Testis (tissue), 3 donors: ENCODE measurements around the gene MIPEP. TPM values are rescaled to one million over a fixed set of nuclear protein-coding genes. Genes with fewer than 3 reads are reported as not detected.

Experiments used
- DNase-seq: peaks from one replicate; pipeline ENCODE4 v3.0.0-alpha.2; 2019
- H3K27ac ChIP-seq, 2 donors: fragments of 200-600 bp; sonication (generic); one replicate each; pipeline ENCODE4 v1.5.1; 2019
- H3K27me3 ChIP-seq: fragments of 200-600 bp; sonication (generic); one replicate; pipeline ENCODE4 v1.5.1; 2019
- H3K36me3 ChIP-seq: fragments of 200-600 bp; sonication (generic); one replicate; pipeline ENCODE4 v1.5.1; 2017; ENCODE audit warnings: low read depth; ENCODE audit errors: missing control alignments
- H3K4me1 ChIP-seq: fragments of 200-600 bp; sonication (generic); one replicate; pipeline ENCODE4 v1.5.1; 2019
- H3K4me3 ChIP-seq, 2 donors: fragments of 200-600 bp; sonication (generic); one replicate each; pipeline ENCODE4 v1.5.1; 2017 to 2019
- H3K9me3 ChIP-seq: fragments of 200-600 bp; sonication (generic); one replicate; pipeline ENCODE4 v1.5.1; 2017
- POLR2A ChIP-seq: fragments of 450-650 bp; IDR thresholded peaks from one replicate; pipeline ENCODE4 v1.6.1; 2017; ENCODE audit warnings: antibody characterized with exemption, mild to moderate bottlenecking, moderate library complexity
- WGBS, 2 donors: methylation state at CpG; one replicate each; pipeline ENCODE4 v1.1.5; 2018; 5-methylcytosine and 5-hydroxymethylcytosine counted together
- intact Hi-C: fragments of 100-400 bp; cut with DNase I; formaldehyde crosslinking; loops from one replicate; pipeline ENCODE4 v1.15.1; 2023; ENCODE audit warnings: low total_unique reads
- polyA plus RNA-seq: library from polyadenylated mRNA; stranded (reverse); fragments of 350-450 nt; fragmentation: Illumina TruSeq; extraction: RNeasy Lipid Tissue Mini Kit (QIAGEN cat#74804); gene quantifications from one replicate; pipeline ENCODE4 v1.2.3, GENCODE V29; 2014; ENCODE audit warnings: low read depth, low replicate concordance; ENCODE audit not compliant: insufficient read depth
- total RNA-seq, 2 donors: library from RNA; depleted of rRNA; stranded (reverse); fragments of >200 nt; gene quantifications; one replicate each; pipeline ENCODE4 v1.2.3, GENCODE V29; 2016
- TF ChIP-seq, protein P1 (sequence below), 3 experiments: fragments of 450-650 bp in 2 of 3; fragments of 200-600 bp in 1 of 3; sonication (generic) in 1 of 3; IDR thresholded peaks; one replicate each; pipeline ENCODE4 v1.5.1; 2016 to 2019; ENCODE audit warnings: antibody characterized with exemption in 3 of 3, mild to moderate bottlenecking in 2 of 3, moderate library complexity in 1 of 3

The MIPEP gene
- total and polyA plus RNA-seq, 3 donors from 2014 or later, result 25.7 to 29.4 (median 27.6) TPM

DNA sequence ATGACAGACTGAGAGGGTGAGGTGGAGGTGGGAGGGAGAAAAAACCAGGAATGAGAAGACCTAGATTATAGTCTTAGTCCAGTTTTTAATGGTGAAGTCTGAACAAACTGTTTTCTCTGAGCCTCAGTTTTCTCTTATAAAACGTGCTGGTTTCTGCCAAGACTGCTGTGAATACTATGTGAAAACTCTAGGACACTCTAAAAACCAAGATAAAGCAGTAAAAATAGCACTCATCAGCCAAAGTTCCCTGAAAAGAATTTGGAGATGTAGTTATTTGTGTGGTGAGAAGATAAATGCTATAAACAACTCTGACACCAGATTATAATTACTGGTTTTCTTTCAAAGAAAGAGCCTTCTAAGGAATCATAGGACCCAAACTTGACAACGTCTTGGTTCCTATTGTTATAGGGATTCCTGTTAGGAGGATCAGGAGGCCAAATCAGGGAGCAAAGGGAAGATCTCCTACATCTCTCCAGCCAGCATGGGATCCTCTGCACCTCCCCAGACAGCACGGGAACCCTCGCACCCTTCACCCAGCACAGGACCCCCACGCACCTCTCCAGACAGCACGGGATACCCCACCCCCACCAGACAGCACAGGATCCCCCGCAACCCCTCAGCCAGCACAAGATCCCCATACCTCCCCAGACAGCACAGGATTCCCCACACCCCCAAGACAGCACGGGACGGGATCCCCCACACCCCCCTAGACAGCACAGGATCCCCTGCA is 130.2 kb downstream of the MIPEP start:
- H3K4me3 ChIP-seq, result no peak overlapping the region
- no peaks in the 10 kb centered on the region for H3K36me3 ChIP-seq
- intact Hi-C loops, result no loop called here
- no peaks in the 10 kb centered on the region for H3K27me3 ChIP-seq
- H3K27ac ChIP-seq, result peak overlapping the region; percentile 37 to 67
- H3K9me3 ChIP-seq, result no peaks in the 10 kb centered on the region
- H3K4me1 ChIP-seq, result peaks cover 19% of the 10 kb centered on the region
- TF ChIP-seq, protein P1, sequence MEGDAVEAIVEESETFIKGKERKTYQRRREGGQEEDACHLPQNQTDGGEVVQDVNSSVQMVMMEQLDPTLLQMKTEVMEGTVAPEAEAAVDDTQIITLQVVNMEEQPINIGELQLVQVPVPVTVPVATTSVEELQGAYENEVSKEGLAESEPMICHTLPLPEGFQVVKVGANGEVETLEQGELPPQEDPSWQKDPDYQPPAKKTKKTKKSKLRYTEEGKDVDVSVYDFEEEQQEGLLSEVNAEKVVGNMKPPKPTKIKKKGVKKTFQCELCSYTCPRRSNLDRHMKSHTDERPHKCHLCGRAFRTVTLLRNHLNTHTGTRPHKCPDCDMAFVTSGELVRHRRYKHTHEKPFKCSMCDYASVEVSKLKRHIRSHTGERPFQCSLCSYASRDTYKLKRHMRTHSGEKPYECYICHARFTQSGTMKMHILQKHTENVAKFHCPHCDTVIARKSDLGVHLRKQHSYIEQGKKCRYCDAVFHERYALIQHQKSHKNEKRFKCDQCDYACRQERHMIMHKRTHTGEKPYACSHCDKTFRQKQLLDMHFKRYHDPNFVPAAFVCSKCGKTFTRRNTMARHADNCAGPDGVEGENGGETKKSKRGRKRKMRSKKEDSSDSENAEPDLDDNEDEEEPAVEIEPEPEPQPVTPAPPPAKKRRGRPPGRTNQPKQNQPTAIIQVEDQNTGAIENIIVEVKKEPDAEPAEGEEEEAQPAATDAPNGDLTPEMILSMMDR (IDR thresholded peaks at IDR 0.05), result no peak
- TF ChIP-seq POLR2A, result no peak
- DNase-seq, result no peak
- WGBS, 2 donors, result 50 to 77% methylated on average over 8 of the region's 9 CpGs

DNA sequence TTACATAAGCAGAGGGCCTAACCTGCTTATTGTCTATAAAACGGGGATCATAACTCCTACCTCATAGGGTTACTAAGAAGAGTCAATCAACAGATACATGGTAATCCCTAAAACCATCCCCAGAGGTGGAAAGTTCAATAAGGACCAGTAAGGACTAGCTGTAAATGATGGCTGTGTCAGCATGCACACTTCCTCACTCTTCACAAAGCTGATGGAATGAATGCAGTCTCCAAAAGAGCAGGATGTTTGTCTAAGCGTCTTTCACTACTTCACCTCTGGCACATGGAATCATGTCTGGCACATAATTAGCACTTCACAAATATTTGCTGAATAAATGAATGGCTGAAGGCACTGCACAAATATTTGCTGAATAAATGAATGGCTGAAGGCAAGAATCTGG is 134.2 kb downstream of the MIPEP start:
- no peak for TF ChIP-seq POLR2A
- TF ChIP-seq, protein P1 (IDR thresholded peaks at IDR 0.05), result no peak
- H3K27ac ChIP-seq, result no peak overlapping the region
- H3K27me3 ChIP-seq, result no peaks in the 10 kb centered on the region
- 85 to 90% methylated on average over 2 of the region's 2 CpGs for WGBS, 2 donors
- peaks cover 19% of the 10 kb centered on the region for H3K4me1 ChIP-seq
- H3K9me3 ChIP-seq, result no peaks in the 10 kb centered on the region
- no peaks in the 10 kb centered on the region for H3K36me3 ChIP-seq
- intact Hi-C loops, result no loop called here
- H3K4me3 ChIP-seq, result no peak overlapping the region
- DNase-seq, result no peak

DNA sequence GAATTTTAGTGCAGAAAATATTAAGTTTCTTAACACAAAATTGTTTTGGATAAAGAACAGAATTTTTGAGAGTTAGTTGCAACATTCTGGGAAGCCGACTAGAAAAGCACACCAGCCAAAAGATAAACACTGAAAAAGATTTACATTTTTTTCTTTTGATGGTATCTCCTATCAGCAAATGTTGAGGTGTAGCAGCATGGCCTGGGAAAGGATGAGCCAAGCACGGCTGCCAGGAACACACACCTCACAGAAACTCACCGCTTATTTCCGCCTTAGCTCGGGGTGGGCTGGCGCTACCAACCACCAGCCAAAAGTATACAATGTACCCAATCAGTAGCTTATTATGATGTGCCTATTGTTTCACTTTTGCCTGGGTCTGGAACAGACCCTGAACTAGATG is 134.7 kb downstream of the MIPEP start:
- TF ChIP-seq, protein P1 (IDR thresholded peaks at IDR 0.05), result no peak
- TF ChIP-seq POLR2A, result no peak
- 41 to 63% methylated on average over 6 of the region's 6 CpGs for WGBS, 2 donors
- DNase-seq, result peak; percentile 76
- Histone ChIP-seq H3K4me3 (no peak overlapping the region), H3K27ac (no peak overlapping the region), H3K4me1 (peaks cover 19% of the 10 kb centered on the region), H3K27me3 (no peaks in the 10 kb centered on the region), H3K36me3 (no peaks in the 10 kb centered on the region), H3K9me3 (no peaks in the 10 kb centered on the region)
- intact Hi-C loops, result no loop called here

DNA sequence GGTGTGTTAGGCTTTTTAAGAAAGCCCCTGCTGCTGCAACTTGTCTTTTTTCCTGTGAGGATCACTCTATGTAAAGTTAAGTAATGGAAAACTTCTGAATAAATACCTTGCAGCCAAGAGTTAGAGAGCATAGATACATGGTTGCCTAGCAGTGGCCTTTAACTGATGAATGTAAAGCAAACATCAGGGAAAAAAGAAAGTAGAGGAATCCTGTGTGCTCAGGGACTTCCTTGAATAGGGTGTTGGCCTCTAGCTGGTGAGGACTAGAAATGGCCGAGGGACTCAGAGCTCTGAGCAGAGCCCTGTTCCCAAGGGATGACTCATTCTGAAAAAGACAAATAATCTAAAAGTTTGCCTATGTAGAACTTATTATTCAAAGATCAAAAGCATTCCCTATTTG is 135.7 kb downstream of the MIPEP start:
- 54 to 63% methylated on average over 1 of the region's 1 CpG for WGBS, 2 donors
- Histone ChIP-seq H3K27me3 (no peaks in the 10 kb centered on the region), H3K36me3 (no peaks in the 10 kb centered on the region), H3K4me3 (no peak overlapping the region), H3K4me1 (peaks cover 12% of the 10 kb centered on the region), H3K27ac (no peak overlapping the region), H3K9me3 (no peaks in the 10 kb centered on the region)
- intact Hi-C loops, result no loop called here
- no peak for TF ChIP-seq POLR2A
- TF ChIP-seq, protein P1 (IDR thresholded peaks at IDR 0.05), result no peak
- no peak for DNase-seq
